Activated CD4-positive, alpha-beta memory T cell treated with anti-CD3 and anti-CD28 coated beads for 36 hours (primary cell): Measurements from ENCODE around the gene CSDE1. TPM values are rescaled to one million over a fixed set of nuclear protein-coding genes. Genes with fewer than 3 reads are reported as not detected.
A peak's percentile ranks its signal among the peaks of the same experiment; 100 is the strongest.

Source experiments
- CTCF ChIA-PET: fragments of 350-600 bp; sonication (Branson Sonifier 250); formaldehyde crosslinking; loops from one replicate; lab custom pipeline; 2021; ENCODE audit warnings: antibody characterized with exemption, inconsistent platforms; lab: Charles Lee
- POLR2A ChIA-PET: fragments of 350-600 bp; sonication (Branson Sonifier 250); formaldehyde crosslinking; loops from one replicate; lab custom pipeline; 2021; ENCODE audit warnings: antibody characterized with exemption; lab: Charles Lee
- DNase-seq: peaks from one replicate; pipeline ENCODE4 v3.0.0-alpha.2; 2020
- H3K27ac Mint-ChIP-seq: one replicate; pipeline ENCODE4 v1.8.0; 2021; ENCODE audit warnings: mixed read lengths
- H3K27me3 Mint-ChIP-seq: one replicate; pipeline ENCODE4 v1.8.0; 2021; ENCODE audit warnings: mixed read lengths
- H3K36me3 Mint-ChIP-seq: one replicate; pipeline ENCODE4 v1.8.0; 2021; ENCODE audit warnings: mixed read lengths
- H3K4me1 Mint-ChIP-seq: one replicate; pipeline ENCODE4 v1.8.0; 2021; ENCODE audit warnings: low read depth, mixed read lengths
- H3K4me3 Mint-ChIP-seq: one replicate; pipeline ENCODE4 v1.8.0; 2021; ENCODE audit warnings: mild to moderate bottlenecking, mixed read lengths
- H3K9me3 Mint-ChIP-seq: one replicate; pipeline ENCODE4 v1.8.0; 2021; ENCODE audit warnings: mixed read lengths
- intact Hi-C: fragments of 100-400 bp; cut with micrococcal nuclease; formaldehyde crosslinking; loops from one replicate; pipeline ENCODE4 v1.15.1; 2023
- total RNA-seq, 2 experiments: library from RNA; stranded (reverse); gene quantifications; one replicate each; pipeline ENCODE4 v1.2.3, GENCODE V29; 2021

Gene CSDE1
- total RNA-seq, 2 experiments from 2014 or later, result 452 to 464 TPM

DNA sequence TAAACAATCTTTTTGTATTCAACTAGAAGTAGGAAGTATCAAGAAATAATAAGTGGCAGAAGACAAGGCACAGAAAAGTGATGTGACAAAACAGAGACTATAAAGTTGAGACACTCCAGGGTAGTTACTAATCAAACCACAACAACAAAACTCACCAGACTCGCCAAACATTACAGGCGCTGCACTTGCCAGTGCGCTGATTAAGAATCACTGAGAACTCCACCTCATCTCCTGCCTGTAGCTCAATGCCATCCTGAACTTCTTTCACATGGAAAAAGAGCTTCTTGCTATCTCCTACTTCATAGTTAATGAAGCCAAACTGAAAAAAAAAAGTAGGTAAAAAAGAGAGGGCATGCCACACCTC, 38.4 kb downstream of the CSDE1 start:
- no peak for DNase-seq
- peak overlapping the region; percentile 40 for H3K27ac Mint-ChIP-seq
- no peak overlapping the region for H3K4me3 Mint-ChIP-seq
- intact Hi-C loops, result no loop called here
- peaks cover 30% of the 10 kb centered on the region for H3K4me1 Mint-ChIP-seq
- H3K27me3 Mint-ChIP-seq, result no peaks in the 10 kb centered on the region
- no peaks in the 10 kb centered on the region for H3K9me3 Mint-ChIP-seq
- POLR2A ChIA-PET, result interaction anchor here (0.9 kb wide), 1 partner anchor 32 kb away, joined by 3 read pairs; no protein-coding TSS in a partner anchor
- peaks cover 57% of the 10 kb centered on the region for H3K36me3 Mint-ChIP-seq
- CTCF ChIA-PET, result interaction anchor here (0.7 to 1.8 kb wide), 3 partner anchors 28 to 959 kb away, joined by 3 to 5 read pairs (median 4); no protein-coding TSS in a partner anchor

DNA sequence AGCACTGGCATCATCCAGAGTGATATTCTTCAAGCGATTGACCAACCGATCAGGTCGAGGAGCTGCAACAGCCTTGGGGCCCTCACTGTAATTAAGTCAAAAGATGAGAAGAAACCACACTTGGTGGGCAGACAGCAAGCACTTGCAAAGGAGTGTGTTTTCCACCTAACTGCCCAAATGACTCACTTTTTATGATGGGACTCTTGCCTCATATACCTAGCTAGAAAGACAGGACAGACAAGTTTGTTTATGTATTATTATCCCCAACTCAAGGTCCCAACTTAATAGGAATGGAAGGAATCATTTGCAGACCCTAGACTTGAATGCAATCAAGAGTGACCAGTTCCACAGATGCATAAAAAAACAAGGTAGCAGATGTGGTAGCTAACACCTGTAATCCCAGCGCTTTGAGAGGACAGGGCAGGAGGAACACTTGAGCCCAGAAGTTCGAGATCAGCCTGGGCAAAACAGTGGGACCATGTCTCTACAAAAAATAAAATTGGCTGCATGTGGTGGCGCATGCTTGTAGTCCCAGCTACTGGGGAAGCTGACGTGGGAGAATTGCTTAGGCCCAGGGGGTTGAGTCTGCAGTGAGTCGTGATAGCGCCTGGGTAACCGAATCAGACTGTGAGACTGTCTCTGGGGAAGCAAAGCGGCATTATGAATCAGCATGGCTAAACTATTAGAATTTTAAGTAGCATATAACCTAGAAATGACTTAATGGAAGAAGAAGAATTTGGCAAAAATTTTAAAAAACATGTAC, 38.9 kb downstream of the CSDE1 start:
- ChIA-PET POLR2A (no interaction called here), CTCF (interaction anchor here (1.6 kb wide), 1 partner anchor 372 kb away, joined by 4 read pairs; no protein-coding TSS in a partner anchor)
- DNase-seq, result peak; percentile 27
- Mint-ChIP-seq H3K27ac (peak overlapping the region; percentile 40), H3K27me3 (no peaks in the 10 kb centered on the region), H3K4me3 (no peak overlapping the region), H3K4me1 (peaks cover 34% of the 10 kb centered on the region), H3K36me3 (peaks cover 57% of the 10 kb centered on the region), H3K9me3 (no peaks in the 10 kb centered on the region)
- intact Hi-C loops, result no loop called here

DNA sequence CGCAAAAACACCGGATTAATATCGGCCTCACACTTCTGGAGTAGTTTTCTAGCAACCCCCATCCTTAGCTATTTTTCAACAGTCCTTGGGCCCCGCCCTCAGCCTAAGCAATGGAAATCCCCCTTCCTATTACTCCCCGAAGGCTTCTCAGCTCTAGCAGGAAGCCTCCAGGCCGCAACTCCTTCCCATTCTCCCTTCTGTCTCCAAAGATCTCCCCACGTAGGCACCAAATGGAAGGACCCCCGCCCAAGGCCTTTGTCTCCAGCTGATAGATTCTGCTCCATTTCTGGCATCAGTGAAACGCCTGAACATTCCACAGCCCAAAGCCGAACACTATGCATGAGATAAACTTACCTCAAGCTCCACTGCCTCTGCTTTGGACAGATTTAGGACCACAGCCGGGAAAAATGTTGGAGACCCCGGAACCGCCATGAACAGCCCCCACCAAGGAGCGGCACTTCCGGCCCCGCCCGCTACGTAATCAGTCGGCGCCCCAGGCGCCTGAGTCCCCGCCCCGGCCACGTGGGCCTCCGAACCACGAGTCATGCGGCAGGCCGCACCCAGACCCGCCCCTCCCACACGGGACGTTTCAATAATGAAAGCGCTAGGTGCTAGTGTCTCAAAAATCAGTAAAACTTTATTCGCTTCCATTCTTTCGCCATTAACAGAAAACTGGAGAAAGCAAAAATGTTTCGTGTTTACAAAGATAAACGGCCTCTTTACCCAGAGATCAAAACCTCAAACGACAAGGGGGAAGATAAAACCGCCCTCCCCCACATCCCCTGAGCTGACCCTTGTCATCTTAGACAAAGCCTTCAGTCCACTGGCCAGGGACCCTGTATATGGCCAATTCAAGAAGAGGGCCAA, 41.2 kb downstream of the CSDE1 start, which contains the start of gene NRAS:
Gene NRAS, minus strand, starts transcription at position 468 of the 867 bp plus-strand sequence. CDS start 611 bp downstream, outside the sequence.
- H3K4me1 Mint-ChIP-seq, result peaks cover 31% of the 10 kb centered on the region
- H3K27ac Mint-ChIP-seq, result peak within 1 kb of the TSS; percentile 97
- POLR2A ChIA-PET, result interaction anchor here (1.0 to 2.3 kb wide), 7 partner anchors 30 to 205 kb away, joined by 4 to 8 read pairs (median 6); partner anchors contain the start of genes BCAS2, CSDE1, DENND2C and SIKE1
- H3K4me3 Mint-ChIP-seq, result peak within 1 kb of the TSS; percentile 91
- DNase-seq, result peak; percentile 97
- intact Hi-C loops, result loop anchor here (1.0 to 2.0 kb wide), 8 partner anchors 30 to 904 kb away; partner anchors contain the start of genes BCAS2, CSDE1, DENND2C and RSBN1
- H3K9me3 Mint-ChIP-seq, result no peaks in the 10 kb centered on the region
- CTCF ChIA-PET, result interaction anchor here (0.6 to 2.2 kb wide), 10 partner anchors 14 to 1760 kb away, joined by 3 to 8 read pairs (median 3); partner anchors contain the start of genes CSDE1, SIKE1 and SLC16A1
- H3K36me3 Mint-ChIP-seq, result peaks cover 49% of the 10 kb centered on the region
- H3K27me3 Mint-ChIP-seq, result no peaks in the 10 kb centered on the region

DNA sequence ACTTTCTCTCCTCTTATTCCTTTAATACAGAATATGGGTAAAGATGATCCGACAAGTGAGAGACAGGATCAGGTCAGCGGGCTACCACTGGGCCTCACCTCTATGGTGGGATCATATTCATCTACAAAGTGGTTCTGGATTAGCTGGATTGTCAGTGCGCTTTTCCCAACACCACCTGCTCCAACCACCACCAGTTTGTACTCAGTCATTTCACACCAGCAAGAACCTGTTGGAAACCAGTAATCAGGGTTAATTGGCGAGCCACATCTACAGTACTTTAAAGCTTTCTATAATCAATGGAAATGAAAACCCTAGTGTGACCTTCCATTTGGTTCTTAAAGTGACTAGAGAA, 41.9 kb downstream of the CSDE1 start:
- peak overlapping the region; percentile 97 for H3K27ac Mint-ChIP-seq
- POLR2A ChIA-PET, result interaction anchor here (1.0 to 2.3 kb wide), 7 partner anchors 31 to 205 kb away, joined by 4 to 8 read pairs (median 6); partner anchors contain the start of genes BCAS2, CSDE1, DENND2C and SIKE1
- H3K9me3 Mint-ChIP-seq, result no peaks in the 10 kb centered on the region
- peak overlapping the region; percentile 91 for H3K4me3 Mint-ChIP-seq
- DNase-seq, result no peak
- H3K27me3 Mint-ChIP-seq, result no peaks in the 10 kb centered on the region
- intact Hi-C loops, result loop anchor here (1.0 to 2.0 kb wide), 8 partner anchors 31 to 903 kb away; partner anchors contain the start of genes BCAS2, CSDE1, DENND2C and RSBN1
- CTCF ChIA-PET, result interaction anchor here (0.6 to 2.2 kb wide), 11 partner anchors 13 to 1760 kb away, joined by 3 to 8 read pairs (median 3); partner anchors contain the start of genes CSDE1, SIKE1 and SLC16A1
- H3K36me3 Mint-ChIP-seq, result peaks cover 44% of the 10 kb centered on the region
- peaks cover 31% of the 10 kb centered on the region for H3K4me1 Mint-ChIP-seq

DNA sequence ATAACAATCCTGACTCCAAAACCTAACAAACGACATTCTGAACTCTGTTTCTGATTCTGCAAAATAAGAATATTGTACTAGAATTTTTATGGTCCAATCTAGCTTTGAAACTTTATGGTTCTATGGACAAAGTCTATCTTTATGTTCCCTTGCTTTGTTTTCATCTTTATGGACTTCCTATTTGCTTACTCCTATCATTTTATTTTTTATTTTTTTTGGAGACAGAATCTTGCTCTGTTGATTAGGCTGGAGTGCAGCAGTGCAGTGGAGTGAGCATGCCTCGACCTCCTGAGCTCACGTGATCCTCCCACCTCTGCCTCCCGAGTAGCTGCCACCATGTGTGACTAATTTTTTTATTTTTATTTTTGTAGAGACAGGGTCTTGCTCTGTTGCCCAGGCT, 44.8 kb downstream of the CSDE1 start:
- Mint-ChIP-seq H3K9me3 (no peaks in the 10 kb centered on the region), H3K4me1 (peaks cover 19% of the 10 kb centered on the region), H3K4me3 (no peak overlapping the region), H3K27me3 (no peaks in the 10 kb centered on the region), H3K36me3 (peaks cover 30% of the 10 kb centered on the region), H3K27ac (no peak overlapping the region)
- CTCF ChIA-PET, result no interaction called here
- POLR2A ChIA-PET, result no interaction called here
- intact Hi-C loops, result no loop called here
- DNase-seq, result no peak

DNA sequence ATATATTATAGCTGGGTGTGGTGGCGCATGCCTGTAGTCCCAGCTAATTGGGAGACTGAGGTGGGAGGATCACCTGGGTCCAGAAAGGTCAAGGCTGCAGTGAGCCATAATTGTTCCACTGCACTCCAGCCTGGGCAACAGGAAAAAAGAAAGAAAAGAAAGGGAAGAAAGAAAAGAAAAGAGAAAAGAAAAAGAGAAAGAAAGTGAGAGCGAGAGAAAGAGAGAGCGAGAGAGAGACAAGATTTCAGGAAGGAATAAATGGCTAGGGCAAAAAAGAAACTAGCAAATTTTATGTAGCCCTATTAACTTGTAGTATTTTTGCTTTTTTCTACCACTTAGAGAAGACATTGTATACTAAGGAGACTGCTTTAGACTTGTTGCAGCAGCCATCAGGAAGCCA, 47.4 kb downstream of the CSDE1 start:
- H3K36me3 Mint-ChIP-seq, result peaks cover 35% of the 10 kb centered on the region
- H3K9me3 Mint-ChIP-seq, result no peaks in the 10 kb centered on the region
- H3K27ac Mint-ChIP-seq, result no peak overlapping the region
- H3K27me3 Mint-ChIP-seq, result no peaks in the 10 kb centered on the region
- intact Hi-C loops, result no loop called here
- no peak overlapping the region for H3K4me3 Mint-ChIP-seq
- H3K4me1 Mint-ChIP-seq, result peaks cover 8% of the 10 kb centered on the region
- DNase-seq, result no peak
- ChIA-PET CTCF (interaction anchor here (1.2 kb wide), 1 partner anchor 363 kb away, joined by 3 read pairs; no protein-coding TSS in a partner anchor), POLR2A (no interaction called here)

DNA sequence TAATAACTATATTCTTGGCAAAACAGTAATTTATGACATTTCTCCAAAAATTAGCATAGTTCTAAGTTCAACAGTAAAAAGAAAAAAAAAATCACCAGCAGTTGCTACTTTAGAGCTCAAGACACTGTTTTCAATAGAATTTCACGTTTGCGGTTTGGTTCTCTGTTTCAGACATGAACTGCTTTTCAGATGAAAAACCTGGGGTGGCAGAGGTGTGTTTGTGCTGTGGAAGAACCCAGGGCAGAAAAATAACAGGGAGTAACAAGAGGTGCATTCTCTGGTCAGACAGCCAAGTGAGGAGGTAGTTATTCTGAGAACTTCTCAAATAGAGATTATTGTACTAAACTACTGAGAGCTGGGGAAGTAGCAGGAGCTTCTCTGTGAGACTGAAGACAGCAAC, 50.2 kb downstream of the CSDE1 start:
- DNase-seq, result no peak
- intact Hi-C loops, result no loop called here
- ChIA-PET POLR2A (interaction anchor here (0.6 kb wide), 1 partner anchor 316 kb away, joined by 5 read pairs; no protein-coding TSS in a partner anchor), CTCF (no interaction called here)
- Mint-ChIP-seq H3K4me1 (no peaks in the 10 kb centered on the region), H3K4me3 (no peak overlapping the region), H3K9me3 (no peaks in the 10 kb centered on the region), H3K27me3 (no peaks in the 10 kb centered on the region), H3K27ac (no peak overlapping the region), H3K36me3 (peaks cover 27% of the 10 kb centered on the region)

DNA sequence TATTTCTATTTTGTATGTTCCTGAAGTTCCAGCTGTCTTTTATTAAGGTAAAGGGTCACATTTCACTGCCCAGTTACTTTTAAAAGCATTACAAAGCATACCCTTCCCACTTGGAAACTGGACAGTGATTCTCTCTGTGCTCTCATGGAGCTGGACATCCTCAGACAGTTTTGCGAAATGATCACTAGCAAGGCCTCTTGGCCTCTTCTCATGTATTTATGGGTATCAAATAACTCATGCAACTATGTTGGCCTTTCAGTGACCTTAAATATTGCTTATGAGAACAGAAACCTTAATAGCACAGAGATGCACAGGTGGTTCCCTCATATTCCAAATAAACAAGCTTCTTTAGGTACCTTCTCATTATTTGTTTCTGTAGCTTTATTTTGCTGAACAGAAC, 54.5 kb downstream of the CSDE1 start:
- Mint-ChIP-seq H3K27me3 (no peaks in the 10 kb centered on the region), H3K4me3 (no peak overlapping the region), H3K36me3 (peaks cover 17% of the 10 kb centered on the region), H3K4me1 (no peaks in the 10 kb centered on the region), H3K27ac (no peak overlapping the region), H3K9me3 (no peaks in the 10 kb centered on the region)
- POLR2A ChIA-PET, result no interaction called here
- CTCF ChIA-PET, result no interaction called here
- DNase-seq, result no peak
- intact Hi-C loops, result no loop called here

DNA sequence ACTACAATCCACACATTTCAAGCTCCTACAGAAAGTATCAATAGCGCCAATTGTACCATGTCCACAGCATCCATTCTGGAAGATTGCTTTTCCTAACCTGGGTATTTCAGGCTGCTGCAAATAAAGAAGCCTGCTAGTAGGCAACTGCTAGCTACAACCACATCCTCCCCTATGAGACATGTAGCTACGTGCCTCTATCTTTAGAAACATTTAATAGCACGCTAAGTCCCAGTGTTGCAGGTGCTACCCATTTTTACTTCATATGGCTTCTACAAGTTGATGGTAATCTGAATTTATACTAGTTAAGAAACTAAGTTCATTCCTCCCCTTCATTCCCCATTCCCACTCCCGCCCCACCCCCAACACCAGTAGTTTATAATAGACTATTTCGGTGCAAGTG, 55.0 kb downstream of the CSDE1 start:
- Mint-ChIP-seq H3K27me3 (no peaks in the 10 kb centered on the region), H3K4me3 (no peak overlapping the region), H3K9me3 (no peaks in the 10 kb centered on the region), H3K27ac (no peak overlapping the region), H3K36me3 (peaks cover 15% of the 10 kb centered on the region), H3K4me1 (no peaks in the 10 kb centered on the region)
- intact Hi-C loops, result no loop called here
- DNase-seq, result no peak
- POLR2A ChIA-PET, result no interaction called here
- CTCF ChIA-PET, result interaction anchor here (0.8 kb wide), 1 partner anchor 14 kb away, joined by 3 read pairs; the partner anchor contains the start of gene NRAS

DNA sequence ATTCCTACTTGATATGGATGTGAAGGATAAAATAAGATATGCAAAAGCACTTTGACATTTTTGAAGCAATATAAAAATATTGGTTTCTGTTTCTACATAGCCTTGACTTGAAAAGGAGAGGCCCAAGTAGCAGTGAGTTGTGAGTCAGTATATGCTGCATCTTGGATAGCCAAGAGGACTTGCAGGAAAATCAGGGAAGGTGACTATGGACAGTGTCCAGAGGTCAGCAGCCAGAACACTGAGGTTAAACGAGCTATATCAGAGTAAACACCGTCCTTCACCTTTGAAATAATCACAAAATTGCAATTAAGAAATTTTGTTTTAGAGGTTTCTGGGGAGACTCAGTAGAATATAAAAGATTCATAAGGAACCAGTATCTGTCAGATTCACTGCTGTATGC, 55.9 kb downstream of the CSDE1 start:
- Mint-ChIP-seq H3K27me3 (no peaks in the 10 kb centered on the region), H3K27ac (no peak overlapping the region), H3K9me3 (no peaks in the 10 kb centered on the region), H3K4me3 (no peak overlapping the region), H3K4me1 (no peaks in the 10 kb centered on the region), H3K36me3 (peaks cover 8% of the 10 kb centered on the region)
- intact Hi-C loops, result no loop called here
- CTCF ChIA-PET, result no interaction called here
- POLR2A ChIA-PET, result no interaction called here
- no peak for DNase-seq

DNA sequence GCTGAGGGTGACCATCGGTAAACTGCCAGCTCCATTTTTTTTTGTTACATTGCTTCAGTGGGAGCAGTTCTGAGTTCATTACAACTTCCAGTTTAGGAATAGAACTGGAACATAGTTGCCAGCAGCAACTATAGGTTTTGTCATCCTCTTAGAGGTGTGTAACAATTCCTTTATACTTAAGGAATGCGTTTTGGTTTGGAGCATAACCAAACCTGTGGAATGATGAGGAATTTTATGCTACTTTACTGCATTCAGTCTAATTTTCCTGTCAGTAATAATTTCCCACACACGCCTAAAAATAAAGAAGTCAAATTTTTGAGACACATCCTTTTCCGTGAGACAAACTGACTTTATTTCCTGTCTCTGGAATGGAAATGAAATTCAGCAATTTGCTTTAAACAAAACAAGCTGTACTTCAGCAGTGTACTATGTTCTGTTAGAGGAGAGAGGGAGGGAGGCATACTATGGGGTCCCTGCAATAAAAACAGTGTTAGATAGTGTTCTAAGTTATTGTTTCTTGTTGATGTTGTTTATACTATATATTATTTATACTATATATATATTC, 57.7 kb downstream of the CSDE1 start:
- intact Hi-C loops, result no loop called here
- no peak overlapping the region for H3K4me3 Mint-ChIP-seq
- H3K4me1 Mint-ChIP-seq, result no peaks in the 10 kb centered on the region
- no peak for DNase-seq
- H3K9me3 Mint-ChIP-seq, result no peaks in the 10 kb centered on the region
- ChIA-PET POLR2A (no interaction called here), CTCF (interaction anchor here (0.8 kb wide), 1 partner anchor 28 kb away, joined by 3 read pairs; no protein-coding TSS in a partner anchor)
- no peaks in the 10 kb centered on the region for H3K36me3 Mint-ChIP-seq
- H3K27me3 Mint-ChIP-seq, result peaks cover 2% of the 10 kb centered on the region
- no peak overlapping the region for H3K27ac Mint-ChIP-seq
